H1 (cell line): ENCODE data around the gene MATK. TPM values are rescaled to one million over a fixed set of nuclear protein-coding genes. Genes with fewer than 3 reads are reported as not detected.

Experiments used
- CTCF ChIA-PET: fragments of 300-600 bp; sonication (Branson Sonifier 250); formaldehyde crosslinking; loops from one replicate; lab custom pipeline; 2021; ENCODE audit not compliant: partially characterized antibody; lab: Charles Lee
- POLR2A ChIA-PET: fragments of 300-600 bp; sonication (Branson Sonifier 250); formaldehyde crosslinking; loops from one replicate; lab custom pipeline; 2021; ENCODE audit warnings: inconsistent platforms; ENCODE audit not compliant: partially characterized antibody; lab: Charles Lee
- DNase-seq, 2 experiments: peaks; one replicate each; pipeline versions ENCODE4 v3.0.0 to v3.0.0-alpha.2; 2010 to 2022; ENCODE audit warnings: low spot score in 2 of 2, low read depth in 1 of 2, mixed read lengths in 1 of 2
- FAIRE-seq: peaks from 2 replicates; lab custom pipeline; 2011; peaks lifted over from hg19 to GRCh38; lab: Jason Lieb, UNC
- H2AFZ ChIP-seq: 2 replicates; pipeline ENCODE4 v1.8.1; 2012; ENCODE audit warnings: low read length, inconsistent platforms
- H2AK5ac ChIP-seq: 2 replicates; pipeline ENCODE4 v1.6.1; 2013; ENCODE audit warnings: low read depth, low read length
- H2BK120ac ChIP-seq: replicated peaks from 2 replicates; pipeline ENCODE3; 2013; ENCODE audit warnings: low read depth, low read length, inconsistent platforms
- H2BK12ac ChIP-seq: 2 replicates; pipeline ENCODE4 v1.6.1; 2013; ENCODE audit warnings: low read depth, low read length
- H2BK15ac ChIP-seq: 2 replicates; pipeline ENCODE4 v1.6.1; 2013; ENCODE audit warnings: low read length
- H2BK20ac ChIP-seq: 2 replicates; pipeline ENCODE4 v1.6.1; 2013; ENCODE audit warnings: low read length
- H2BK5ac ChIP-seq: 2 replicates; pipeline ENCODE4 v1.6.1; 2013; ENCODE audit warnings: low read depth, low read length
- H3K14ac ChIP-seq: 2 replicates; pipeline ENCODE4 v1.6.1; 2013; ENCODE audit warnings: inconsistent platforms; ENCODE audit not compliant: insufficient read length
- H3K18ac ChIP-seq: 2 replicates; pipeline ENCODE4 v1.6.1; 2013; ENCODE audit warnings: low read length; ENCODE audit errors: extremely low read depth
- H3K23ac ChIP-seq: 2 replicates; pipeline ENCODE4 v1.6.1; 2013; ENCODE audit warnings: inconsistent platforms; ENCODE audit not compliant: insufficient read length
- H3K23me2 ChIP-seq: 2 replicates; pipeline ENCODE4 v1.6.1; 2013; ENCODE audit warnings: low read depth, low read length
- H3K27ac ChIP-seq: 2 replicates; pipeline ENCODE4 v1.6.1; 2011; ENCODE audit warnings: low read depth, low read length, inconsistent platforms
- H3K27me3 ChIP-seq, 4 experiments: replicated peaks in 1 of 4; 1 replicate in 1 of 4; 2 replicates in 3 of 4; pipeline versions ENCODE4 v1.6.1 to v1.8.1; 2011 to 2013; ENCODE audit warnings: low read length in 3 of 4, mild to moderate bottlenecking in 3 of 4, inconsistent platforms in 2 of 4, mixed read lengths in 2 of 4, moderate library complexity in 1 of 4; ENCODE audit not compliant: control insufficient read depth in 3 of 4, insufficient read depth in 3 of 4; ENCODE audit errors: extremely low read depth in 1 of 4
- H3K36me3 ChIP-seq, 4 experiments: 2 replicates each; pipeline versions ENCODE4 v1.6.1 to v1.8.1; 2011 to 2013; ENCODE audit warnings: mild to moderate bottlenecking in 4 of 4, low read length in 3 of 4, moderate library complexity in 2 of 4, control low read depth in 1 of 4, inconsistent platforms in 1 of 4; ENCODE audit not compliant: insufficient read depth in 4 of 4, control insufficient read depth in 2 of 4
- H3K4ac ChIP-seq: replicated peaks from 2 replicates; pipeline ENCODE3; 2013; ENCODE audit warnings: low read length, low read depth, mixed read lengths, inconsistent platforms; ENCODE audit not compliant: insufficient read length
- H3K4me1 ChIP-seq, 4 experiments: replicated peaks in 1 of 4; 1 replicate in 1 of 4; 2 replicates in 3 of 4; pipeline versions ENCODE4 v1.6.1 to v1.8.1; 2011 to 2013; ENCODE audit warnings: low read length in 3 of 4, inconsistent platforms in 2 of 4, mixed read lengths in 1 of 4; ENCODE audit not compliant: insufficient read depth in 4 of 4, control insufficient read depth in 3 of 4
- H3K4me2 ChIP-seq, 2 experiments: 2 replicates each; pipeline versions ENCODE4 v1.6.1 to v1.8.1; 2011 to 2013; ENCODE audit warnings: low read depth in 2 of 2, low read length in 2 of 2, control low read depth in 1 of 2, inconsistent platforms in 1 of 2, mild to moderate bottlenecking in 1 of 2; ENCODE audit not compliant: insufficient read depth in 1 of 2
- H3K4me3 ChIP-seq, 4 experiments: fragments of 200-600, 300-600 bp in 1 of 4; sonication (generic), shearing (Covaris generic), sonication (Bioruptor Twin) in 1 of 4; 2 replicates each; pipeline versions ENCODE4 v1.5.1 to v1.8.1; 2011 to 2016; ENCODE audit warnings: low read length in 4 of 4, low read depth in 3 of 4, control low read depth in 2 of 4, inconsistent platforms in 2 of 4, mild to moderate bottlenecking in 2 of 4, mixed read lengths in 1 of 4, moderate library complexity in 1 of 4; ENCODE audit not compliant: insufficient read depth in 2 of 4; ENCODE audit errors: extremely low read depth in 1 of 4
- H3K56ac ChIP-seq: replicated peaks from 2 replicates; pipeline ENCODE3; 2013; ENCODE audit warnings: low read depth, mild to moderate bottlenecking, mixed read lengths, low read length, inconsistent platforms; ENCODE audit not compliant: insufficient read length
- H3K79me1 ChIP-seq: 2 replicates; pipeline ENCODE4 v1.6.1; 2013; ENCODE audit warnings: low read depth, low read length, control low read depth
- H3K79me2 ChIP-seq, 2 experiments: 2 replicates each; pipeline versions ENCODE4 v1.6.1 to v1.8.1; 2012 to 2013; ENCODE audit warnings: low read length in 2 of 2, mild to moderate bottlenecking in 2 of 2, inconsistent platforms in 1 of 2; ENCODE audit not compliant: insufficient read depth in 2 of 2, control insufficient read depth in 1 of 2
- H3K9ac ChIP-seq, 4 experiments: replicated peaks in 1 of 4; 1 replicate in 1 of 4; 2 replicates in 3 of 4; pipeline versions ENCODE4 v1.6.1 to v1.8.1; 2011 to 2013; ENCODE audit warnings: low read depth in 3 of 4, low read length in 3 of 4, control low read depth in 2 of 4, mild to moderate bottlenecking in 2 of 4, moderate library complexity in 2 of 4, inconsistent platforms in 1 of 4; ENCODE audit errors: extremely low read depth in 1 of 4
- H3K9me3 ChIP-seq, 2 experiments: 2 replicates each; pipeline versions ENCODE4 v1.6.1 to v1.8.1; 2012 to 2013; ENCODE audit warnings: mild to moderate bottlenecking in 2 of 2, moderate library complexity in 2 of 2, control low read depth in 1 of 2, inconsistent platforms in 1 of 2, low read depth in 1 of 2, low read length in 1 of 2, mixed read lengths in 1 of 2; ENCODE audit not compliant: insufficient read depth in 2 of 2
- H4K20me1 ChIP-seq, 2 experiments: replicated peaks in 1 of 2; 2 replicates each; pipeline versions ENCODE3 to v1.8.1; 2011 to 2013; ENCODE audit warnings: inconsistent platforms in 2 of 2, low read length in 2 of 2, mild to moderate bottlenecking in 1 of 2; ENCODE audit not compliant: insufficient read depth in 2 of 2, control insufficient read depth in 1 of 2
- H4K5ac ChIP-seq: 2 replicates; pipeline ENCODE4 v1.6.1; 2013; ENCODE audit warnings: low read length, low read depth, mixed read lengths, inconsistent platforms; ENCODE audit not compliant: insufficient read length
- H4K8ac ChIP-seq: 2 replicates; pipeline ENCODE4 v1.8.0; 2013; ENCODE audit warnings: mild to moderate bottlenecking, moderate library complexity, low read length, inconsistent platforms; ENCODE audit not compliant: insufficient read depth; ENCODE audit errors: extremely low read depth
- H4K91ac ChIP-seq: replicated peaks from 2 replicates; pipeline ENCODE3; 2013; ENCODE audit warnings: low read length, mixed read lengths, inconsistent platforms; ENCODE audit not compliant: insufficient read length
- ASH2L ChIP-seq: fragments of 200-600, 300-600 bp; sonication (generic); IDR thresholded peaks from one replicate; pipeline ENCODE4 v1.7.1; 2017; ENCODE audit warnings: low read length
- CEBPB ChIP-seq: IDR thresholded peaks from 2 replicates; pipeline ENCODE4 v1.6.1; 2012; ENCODE audit warnings: low read depth, low read length
- CHD1 ChIP-seq: IDR thresholded peaks from 2 replicates; pipeline ENCODE4 v1.6.1; 2012; ENCODE audit warnings: low read depth, low read length, improper control_type of control experiment
- CHD2 ChIP-seq: IDR thresholded peaks from 2 replicates; pipeline ENCODE4 v1.6.1; 2012; ENCODE audit warnings: low read length, improper control_type of control experiment
- CREB1 ChIP-seq: IDR thresholded peaks from 2 replicates; pipeline ENCODE4 v1.6.1; 2012; ENCODE audit warnings: inconsistent platforms
- EGR1 ChIP-seq: IDR thresholded peaks from 2 replicates; pipeline ENCODE4 v1.6.1; 2011; ENCODE audit warnings: low read depth, low read length, borderline replicate concordance
- EZH2 ChIP-seq: fragments of 200-600 bp; sonication (generic); IDR thresholded peaks from 2 replicates; pipeline ENCODE4 v1.7.1; 2012; ENCODE audit warnings: low read depth, mild to moderate bottlenecking, moderate library complexity, low read length, inconsistent platforms; ENCODE audit not compliant: severe bottlenecking
- FOSL1 ChIP-seq: IDR thresholded peaks from 2 replicates; pipeline ENCODE4 v1.6.1; 2011; ENCODE audit warnings: mild to moderate bottlenecking, low read depth, low read length, moderate library complexity; ENCODE audit not compliant: insufficient read depth
- GTF2F1 ChIP-seq: IDR thresholded peaks from 2 replicates; pipeline ENCODE4 v1.6.1; 2012; ENCODE audit warnings: low read depth, low read length, improper control_type of control experiment, borderline replicate concordance
- JUN ChIP-seq: IDR thresholded peaks from 2 replicates; pipeline ENCODE4 v1.6.1; 2011; ENCODE audit warnings: low read depth, mild to moderate bottlenecking, improper control_type of control experiment, low read length
- KDM1A ChIP-seq: fragments of 200-600, 300-600 bp; sonication (generic); IDR thresholded peaks from 2 replicates; pipeline ENCODE4 v1.7.1; 2016; ENCODE audit warnings: mild to moderate bottlenecking, low read length, borderline replicate concordance
- NRF1 ChIP-seq: IDR thresholded peaks from 2 replicates; pipeline ENCODE4 v1.6.1; 2011; ENCODE audit warnings: mild to moderate bottlenecking, low read depth, low read length, improper control_type of control experiment
- POLR2A ChIP-seq, 2 experiments: IDR thresholded peaks; 1 replicate in 1 of 2; 2 replicates in 1 of 2; pipeline ENCODE4 v1.6.1; 2011; ENCODE audit warnings: low read depth in 2 of 2, low read length in 2 of 2, mild to moderate bottlenecking in 2 of 2; ENCODE audit errors: control extremely low read depth in 1 of 2
- RNF2 ChIP-seq: fragments of 200-900, 300-1000 bp; sonication (generic); IDR thresholded peaks from 2 replicates; pipeline ENCODE4 v1.7.1; 2016; ENCODE audit warnings: borderline replicate concordance, low read depth, mild to moderate bottlenecking, antibody characterized with exemption, low read length; ENCODE audit not compliant: poor library complexity, severe bottlenecking; ENCODE audit errors: missing control alignments
- SUZ12 ChIP-seq: fragments of 200-600 bp; sonication (generic); IDR thresholded peaks from 2 replicates; pipeline ENCODE4 v1.6.1; 2012; ENCODE audit warnings: mild to moderate bottlenecking, inconsistent platforms, low read length, moderate library complexity, mixed read lengths
- WGBS, 2 experiments: shearing (Covaris generic) in 1 of 2; methylation state at CpG; one replicate each; pipeline versions ENCODE4 v1.1.6 to v1.1.7; 2013 to 2015; ENCODE audit warnings: low lambda C conversion rate in 2 of 2, mixed read lengths in 2 of 2, inconsistent platforms in 1 of 2, low coverage in 1 of 2, missing lambda C conversion rate in 1 of 2; ENCODE audit not compliant: insufficient replicate concordance in 2 of 2, insufficient coverage in 1 of 2, insufficient read length in 1 of 2; ENCODE audit errors: extremely low coverage in 1 of 2, missing lambda C conversion rate in 1 of 2; 5-methylcytosine and 5-hydroxymethylcytosine counted together
- polyA plus RNA-seq, 7 experiments: library from polyadenylated mRNA; depleted of rRNA in 3 of 7; stranded (reverse) in 5 of 7; unstranded in 2 of 7; fragments of >200 nt in 5 of 7; fragments of 200-250 nt in 2 of 7; gene quantifications; 1 replicate in 5 of 7; 2 replicates in 1 of 7; 4 replicates in 1 of 7; pipeline versions ENCODE4 v1.2.1 to v1.2.3, GENCODE V29; 2011 to 2013; ENCODE audit warnings: missing spikeins in 2 of 7, mixed read lengths in 2 of 7
- total RNA-seq: library from RNA; stranded (reverse); fragmentation: NEBNext Ultra II Directional; extraction: Animal tissue kit (Norgen Biotek cat#: 25700); gene quantifications from 2 replicates; pipeline ENCODE4 v1.2.1, GENCODE V29; 2021

The MATK gene
- total and polyA plus RNA-seq, 2 of the 8 experiments (the other 6 are each of a cell fraction or from before 2014, with no cell fraction given) = 20.5 to 21.4 TPM

- no peak overlapping the region for H2AFZ ChIP-seq
- peaks cover 0 to 7% (median 2%) of the 10 kb centered on the region in 4 experiments; a peak in 2 of 7 replicates for H3K4me1 ChIP-seq
- peaks cover 0 to 3% of the 10 kb centered on the region in 2 experiments for H4K20me1 ChIP-seq
- no peak overlapping the region for H4K5ac ChIP-seq
- WGBS, 2 experiments = 95% methylated on average over 2 of the region's 2 CpGs; no CpG with 5 or more reads in 1 of the 2 experiments
- no peak overlapping the region for H3K9ac ChIP-seq
- H3K79me1 ChIP-seq = no peaks in the 10 kb centered on the region
- H3K9me3 ChIP-seq = no peaks in the 10 kb centered on the region
- H3K27ac ChIP-seq = no peak overlapping the region
- H3K27me3 ChIP-seq = no peaks in the 10 kb centered on the region
- no peak overlapping the region for H4K8ac ChIP-seq
- DNase-seq (no peak), FAIRE-seq (no peak)
- H3K14ac ChIP-seq = no peak overlapping the region
- H3K79me2 ChIP-seq = no peaks in the 10 kb centered on the region
- no peak overlapping the region for H4K91ac ChIP-seq
- no peak overlapping the region for H2BK120ac ChIP-seq
- H2AK5ac ChIP-seq = no peak overlapping the region
- H3K4ac ChIP-seq = no peak overlapping the region
- H2BK20ac ChIP-seq = no peak overlapping the region
- no peak overlapping the region for H3K4me2 ChIP-seq
- no peaks in the 10 kb centered on the region for H3K36me3 ChIP-seq
- CTCF ChIA-PET = interaction anchor here (1.6 to 1.8 kb wide), 3 partner anchors 8 to 47 kb away, joined by 5 to 10 read pairs (median 7); no protein-coding TSS in a partner anchor
- peaks cover 6% of the 10 kb centered on the region; the same call in 1 of the 2 replicates for H3K23me2 ChIP-seq
- POLR2A ChIA-PET = interaction anchor here (0.7 to 2.3 kb wide), 5 partner anchors 8 to 210 kb away, joined by 3 to 14 read pairs (median 5); partner anchors contain the start of genes EEF2, MRPL54 and NMRK2
- H2BK5ac ChIP-seq = no peak overlapping the region
- no peak overlapping the region for H3K56ac ChIP-seq
- no peak overlapping the region for H3K18ac ChIP-seq
- no peak overlapping the region for H2BK15ac ChIP-seq
- no peak overlapping the region for H2BK12ac ChIP-seq
- no peak overlapping the region for H3K23ac ChIP-seq
- no peak overlapping the region for H3K4me3 ChIP-seq
- TF ChIP-seq JUN (no peak), KDM1A (no peak), CEBPB (no peak), GTF2F1 (no peak), ASH2L (no peak), POLR2A (IDR thresholded peaks at IDR 0.05; ENCODE audit: control extremely low read depth in 1 of 2, low read depth in 2 of 2, low read length in 2 of 2) (no peak), RNF2 (no peak), NRF1 (no peak), SUZ12 (no peak), CHD1 (no peak), FOSL1 (no peak), EZH2 (no peak), CREB1 (no peak), CHD2 (no peak), EGR1 (no peak)
Measured at GRCh38 chr19:3775374-3775711, 10.8 kb downstream of the MATK start.
